HepG2 (cell line): Measurements from ENCODE around the gene SELENOV. TPM values are rescaled to one million over a fixed set of nuclear protein-coding genes. Genes with fewer than 3 reads are reported as not detected.

Source experiments
- CAMTA2 ChIP-seq: sonication (generic); formaldehyde crosslinking; IDR thresholded peaks from 2 replicates; pipeline ENCODE4 v1.4.0; 2020; ENCODE audit warnings: mild to moderate bottlenecking, missing genetic modification reagents, borderline replicate concordance
- CREM ChIP-seq, 2 experiments: sonication (generic) in 1 of 2; formaldehyde crosslinking in 1 of 2; IDR thresholded peaks; 2 replicates each; pipeline versions ENCODE4 v1.4.0 to v1.6.1; 2016 to 2020; ENCODE audit warnings: antibody characterized with exemption in 1 of 2, mild to moderate bottlenecking in 1 of 2, missing genetic modification reagents in 1 of 2
- GPN1 ChIP-seq: sonication (generic); formaldehyde crosslinking; IDR thresholded peaks from 2 replicates; pipeline ENCODE4 v1.5.1; 2020; ENCODE audit warnings: missing genetic modification reagents, borderline replicate concordance
- HNRNPLL ChIP-seq: fragments of 200-400 bp; formaldehyde crosslinking; IDR thresholded peaks from 2 replicates; pipeline ENCODE4 v1.6.1; 2017; ENCODE audit warnings: mild to moderate bottlenecking, low read depth, low read length; ENCODE audit not compliant: poor library complexity, severe bottlenecking
- MYC ChIP-seq: sonication (generic); formaldehyde crosslinking; IDR thresholded peaks from 2 replicates; pipeline ENCODE4 v1.9.0; 2021; ENCODE audit warnings: missing genetic modification reagents, borderline replicate concordance
- PRDM15 ChIP-seq: sonication (generic); formaldehyde crosslinking; IDR thresholded peaks from 2 replicates; pipeline ENCODE4 v1.4.0; 2020; ENCODE audit warnings: missing genetic modification reagents
- RCOR2 ChIP-seq: IDR thresholded peaks from 2 replicates; pipeline ENCODE4 v1.6.1; 2016; ENCODE audit warnings: missing biosample characterization, missing genetic modification reagents
- SALL1 ChIP-seq: sonication (generic); formaldehyde crosslinking; IDR thresholded peaks from 2 replicates; pipeline ENCODE4 v1.8.0; 2022; ENCODE audit warnings: mild to moderate bottlenecking, missing genetic modification reagents
- SOX6 ChIP-seq, 2 experiments: fragments of 450-650 bp in 1 of 2; sonication (generic) in 1 of 2; formaldehyde crosslinking in 1 of 2; IDR thresholded peaks; 2 replicates each; pipeline versions ENCODE4 v1.4.0 to v1.6.1; 2017 to 2020; ENCODE audit warnings: antibody characterized with exemption in 1 of 2, mild to moderate bottlenecking in 1 of 2, missing genetic modification reagents in 1 of 2
- ZNF367 ChIP-seq: sonication (generic); formaldehyde crosslinking; IDR thresholded peaks from 2 replicates; pipeline ENCODE4 v1.4.0; 2020; ENCODE audit warnings: missing genetic modification reagents, borderline replicate concordance
- ZNF407 ChIP-seq: sonication (generic); formaldehyde crosslinking; IDR thresholded peaks from one replicate; pipeline ENCODE4 v1.5.1; 2020; ENCODE audit warnings: mild to moderate bottlenecking, missing genetic modification reagents; ENCODE audit errors: not compliant biosample characterization
- ZNF598 ChIP-seq: sonication (generic); formaldehyde crosslinking; IDR thresholded peaks from 2 replicates; pipeline ENCODE4 v1.5.1; 2020; ENCODE audit warnings: mild to moderate bottlenecking, missing genetic modification reagents, borderline replicate concordance
- polyA plus RNA-seq, 8 experiments: library from polyadenylated mRNA; depleted of rRNA in 3 of 8; stranded (reverse) in 7 of 8; unstranded in 1 of 8; fragments of >200 nt; fragmentation: Illumina TruSeq in 4 of 8; extraction: Trizol in 4 of 8; gene quantifications; 2 replicates each; pipeline versions ENCODE4 v1.2.1 to v1.2.3, GENCODE V29; 2011 to 2016; ENCODE audit warnings: low read depth in 4 of 8, missing spikeins in 1 of 8, mixed read lengths in 1 of 8; ENCODE audit not compliant: insufficient read depth in 1 of 8
- total RNA-seq, 5 experiments: library from RNA; depleted of rRNA; stranded (reverse); fragments of >200 nt; fragmentation: Illumina TruSeq; extraction: Trizol; gene quantifications; 2 replicates each; pipeline ENCODE4 v1.2.3, GENCODE V29; 2016; ENCODE audit warnings: low read depth in 1 of 5
- TF ChIP-seq, protein P1 (sequence below): sonication (generic); formaldehyde crosslinking; IDR thresholded peaks from 2 replicates; pipeline ENCODE4 v1.4.0; 2020; ENCODE audit warnings: missing genetic modification reagents, mild to moderate bottlenecking, borderline replicate concordance

Gene SELENOV
- total and polyA plus RNA-seq, 2 of the 13 experiments (the other 11 are each of a cell fraction or from before 2014, with no cell fraction given), result not detected

- TF ChIP-seq CREM (IDR thresholded peaks at IDR 0.05) (no peak), CREM (CRISPR knock-in tag; IDR thresholded peaks at IDR 0.05) (no peak), MYC (CRISPR knock-in tag) (0 out of 2 replicates have a peak, but pooled peaks have one; percentile 2), HNRNPLL (peak; percentile 19), RCOR2 (CRISPR knock-in tag) (no peak), ZNF598 (CRISPR knock-in tag) (0 out of 2 replicates have a peak, but pooled peaks have one; percentile 20), PRDM15 (peak; percentile 90), ZNF367 (CRISPR knock-in tag) (no peak), GPN1 (no peak), SALL1 (CRISPR knock-in tag) (0 out of 2 replicates have a peak, but pooled peaks have one; percentile 4), CAMTA2 (peak; percentile 50; the same call in 1 of the 2 replicates), SOX6 (IDR thresholded peaks at IDR 0.05) (no peak), SOX6 (CRISPR knock-in tag; IDR thresholded peaks at IDR 0.05) (0 out of 2 replicates have a peak, but pooled peaks have one; percentile 15), ZNF407 (CRISPR knock-in tag) (peak; percentile 44)
- TF ChIP-seq, protein P1, sequence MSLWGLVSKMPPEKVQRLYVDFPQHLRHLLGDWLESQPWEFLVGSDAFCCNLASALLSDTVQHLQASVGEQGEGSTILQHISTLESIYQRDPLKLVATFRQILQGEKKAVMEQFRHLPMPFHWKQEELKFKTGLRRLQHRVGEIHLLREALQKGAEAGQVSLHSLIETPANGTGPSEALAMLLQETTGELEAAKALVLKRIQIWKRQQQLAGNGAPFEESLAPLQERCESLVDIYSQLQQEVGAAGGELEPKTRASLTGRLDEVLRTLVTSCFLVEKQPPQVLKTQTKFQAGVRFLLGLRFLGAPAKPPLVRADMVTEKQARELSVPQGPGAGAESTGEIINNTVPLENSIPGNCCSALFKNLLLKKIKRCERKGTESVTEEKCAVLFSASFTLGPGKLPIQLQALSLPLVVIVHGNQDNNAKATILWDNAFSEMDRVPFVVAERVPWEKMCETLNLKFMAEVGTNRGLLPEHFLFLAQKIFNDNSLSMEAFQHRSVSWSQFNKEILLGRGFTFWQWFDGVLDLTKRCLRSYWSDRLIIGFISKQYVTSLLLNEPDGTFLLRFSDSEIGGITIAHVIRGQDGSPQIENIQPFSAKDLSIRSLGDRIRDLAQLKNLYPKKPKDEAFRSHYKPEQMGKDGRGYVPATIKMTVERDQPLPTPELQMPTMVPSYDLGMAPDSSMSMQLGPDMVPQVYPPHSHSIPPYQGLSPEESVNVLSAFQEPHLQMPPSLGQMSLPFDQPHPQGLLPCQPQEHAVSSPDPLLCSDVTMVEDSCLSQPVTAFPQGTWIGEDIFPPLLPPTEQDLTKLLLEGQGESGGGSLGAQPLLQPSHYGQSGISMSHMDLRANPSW (CRISPR knock-in tag), result no peak
Measured at GRCh38 chr19:39515551-39516191, 732 bp downstream of the SELENOV start (continued).
